ENCODE data around the gene TOLLIP.

DNA sequence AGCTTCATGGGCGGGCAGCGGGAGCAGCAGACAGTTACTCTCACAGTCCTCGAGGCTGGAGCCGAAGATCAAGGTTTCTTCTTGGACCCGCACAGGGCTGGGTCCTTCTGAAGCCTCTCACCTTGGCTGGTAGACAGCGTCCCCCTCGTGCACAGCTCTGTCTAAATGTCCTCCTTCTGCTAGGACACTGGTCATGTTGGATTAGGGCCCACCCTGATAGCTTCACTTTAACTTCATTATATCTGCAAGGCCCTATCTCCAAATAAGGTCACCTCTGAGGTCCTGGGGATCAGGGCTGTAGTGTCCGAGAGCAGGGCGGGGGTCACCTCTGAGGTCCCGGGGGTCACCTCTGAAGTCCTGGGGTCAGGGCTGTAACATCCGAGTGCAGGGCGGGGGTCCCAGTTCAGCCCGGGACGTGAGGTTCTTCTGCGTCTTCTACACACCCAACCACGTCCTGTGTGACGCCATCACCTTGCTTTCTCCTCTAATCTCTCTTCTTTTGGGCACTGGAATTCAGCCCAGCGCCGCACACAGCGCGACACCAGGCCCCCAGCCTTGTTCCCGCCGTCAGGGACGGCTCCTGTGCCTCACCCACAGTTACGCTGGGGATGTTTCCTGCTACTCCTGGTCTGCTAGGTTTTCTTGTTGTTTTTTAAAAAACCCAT lies 34.1 kb upstream of the TOLLIP start:
- TF ChIP-seq, protein P1, sequence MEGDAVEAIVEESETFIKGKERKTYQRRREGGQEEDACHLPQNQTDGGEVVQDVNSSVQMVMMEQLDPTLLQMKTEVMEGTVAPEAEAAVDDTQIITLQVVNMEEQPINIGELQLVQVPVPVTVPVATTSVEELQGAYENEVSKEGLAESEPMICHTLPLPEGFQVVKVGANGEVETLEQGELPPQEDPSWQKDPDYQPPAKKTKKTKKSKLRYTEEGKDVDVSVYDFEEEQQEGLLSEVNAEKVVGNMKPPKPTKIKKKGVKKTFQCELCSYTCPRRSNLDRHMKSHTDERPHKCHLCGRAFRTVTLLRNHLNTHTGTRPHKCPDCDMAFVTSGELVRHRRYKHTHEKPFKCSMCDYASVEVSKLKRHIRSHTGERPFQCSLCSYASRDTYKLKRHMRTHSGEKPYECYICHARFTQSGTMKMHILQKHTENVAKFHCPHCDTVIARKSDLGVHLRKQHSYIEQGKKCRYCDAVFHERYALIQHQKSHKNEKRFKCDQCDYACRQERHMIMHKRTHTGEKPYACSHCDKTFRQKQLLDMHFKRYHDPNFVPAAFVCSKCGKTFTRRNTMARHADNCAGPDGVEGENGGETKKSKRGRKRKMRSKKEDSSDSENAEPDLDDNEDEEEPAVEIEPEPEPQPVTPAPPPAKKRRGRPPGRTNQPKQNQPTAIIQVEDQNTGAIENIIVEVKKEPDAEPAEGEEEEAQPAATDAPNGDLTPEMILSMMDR (IDR thresholded peaks at IDR 0.05): no peak
- TF ChIP-seq POLR2A (IDR thresholded peaks at IDR 0.05) (no peak), EP300 (IDR thresholded peaks at IDR 0.05) (no peak), POLR2AphosphoS5 (IDR thresholded peaks at IDR 0.05) (no peak)
